K562 (cell line): ENCODE data around the gene HOXB4. TPM values are rescaled to one million over a fixed set of nuclear protein-coding genes. Genes with fewer than 3 reads are reported as not detected.

Experiments
- ATAC-seq: fragments of 200-7000 bp; cut with Tn5 transposase; 3 replicates; pipeline ENCODE4 v1.9.1; 2020; ENCODE audit warnings: moderate library complexity
- BruUV-seq: library from RNA; stranded (reverse); fragments of 400-500 nt; replicated peaks from 2 replicates; lab custom pipeline; 2021; lab: Mats Ljungman, UMichigan
- CTCF ChIA-PET: fragments of 300-600 bp; formaldehyde crosslinking; extraction: SDS; loops from one replicate; lab custom pipeline; 2021; ENCODE audit warnings: low intra/inter-chr PET ratio; lab: Yijun Ruan, JAX
- POLR2A ChIA-PET: fragments of 300-600, 350-650 bp; sonication (Branson Sonifier 250); formaldehyde crosslinking; extraction: SDS; loops from one replicate; lab custom pipeline; 2021; ENCODE audit warnings: antibody characterized with exemption, inconsistent platforms; lab: Yijun Ruan, JAX
- DNase-seq, 4 experiments: peaks; one replicate each; pipeline versions ENCODE4 v3.0.0 to v3.0.0-alpha.2; 2011 to 2018; ENCODE audit warnings: low spot score in 3 of 4, mixed read lengths in 3 of 4; ENCODE audit errors: extremely low read depth in 1 of 4
- FAIRE-seq: peaks from 2 replicates; lab custom pipeline; 2011; peaks lifted over from hg19 to GRCh38; lab: Jason Lieb, UNC
- H2AFZ ChIP-seq: 2 replicates; pipeline ENCODE4 v1.6.0; 2011; ENCODE audit warnings: low read depth, low read length, control low read depth, inconsistent platforms
- H3K27ac ChIP-seq: fragments of 200-600 bp; 3 replicates; pipeline ENCODE4 v1.8.0; 2011; ENCODE audit warnings: low read depth, mild to moderate bottlenecking, control low read depth, inconsistent platforms, low read length, moderate library complexity, mixed read lengths; ENCODE audit errors: extremely low read depth
- H3K27me3 ChIP-seq, 2 experiments: fragments of 300-600 bp in 1 of 2; 2 replicates in 1 of 2; 3 replicates in 1 of 2; pipeline versions ENCODE4 v1.6.0 to v1.8.0; 2011; ENCODE audit warnings: inconsistent platforms in 2 of 2, low read length in 2 of 2, mild to moderate bottlenecking in 1 of 2, mixed read lengths in 1 of 2, moderate library complexity in 1 of 2; ENCODE audit not compliant: control insufficient read depth in 2 of 2, insufficient read depth in 2 of 2
- H3K36me3 ChIP-seq: fragments of 300-600 bp; 3 replicates; pipeline ENCODE4 v1.8.0; 2011; ENCODE audit warnings: mild to moderate bottlenecking, low read length, inconsistent platforms; ENCODE audit not compliant: control insufficient read depth, insufficient read depth
- H3K4me1 ChIP-seq, 2 experiments: fragments of 200-600 bp in 1 of 2; replicated peaks in 1 of 2; 2 replicates in 1 of 2; 3 replicates in 1 of 2; pipeline versions ENCODE4 v1.5.1 to v1.8.0; 2011; ENCODE audit warnings: inconsistent platforms in 2 of 2, low read length in 2 of 2, mild to moderate bottlenecking in 1 of 2, mixed read lengths in 1 of 2, moderate library complexity in 1 of 2; ENCODE audit not compliant: control insufficient read depth in 2 of 2, insufficient read depth in 2 of 2
- H3K4me2 ChIP-seq: 2 replicates; pipeline ENCODE4 v1.6.1; 2011; ENCODE audit warnings: low read length, control low read depth, inconsistent platforms, mixed read lengths; ENCODE audit not compliant: insufficient read depth
- H3K4me3 ChIP-seq: fragments of 200-600 bp; sonication (generic), shearing (Covaris generic); 2 replicates; pipeline ENCODE4 v1.5.1; 2016; ENCODE audit warnings: control low read depth, inconsistent platforms
- H3K79me2 ChIP-seq: fragments of 200-600 bp; 3 replicates; pipeline ENCODE4 v1.8.0; 2011; ENCODE audit warnings: low read length, inconsistent platforms; ENCODE audit not compliant: control insufficient read depth, insufficient read depth
- H3K9ac ChIP-seq, 2 experiments: 2 replicates each; pipeline versions ENCODE4 v1.6.0 to v1.6.1; 2011; ENCODE audit warnings: low read depth in 2 of 2, low read length in 2 of 2, control low read depth in 1 of 2, inconsistent platforms in 1 of 2, mild to moderate bottlenecking in 1 of 2, mixed read lengths in 1 of 2; ENCODE audit not compliant: insufficient read depth in 1 of 2
- H3K9me1 ChIP-seq: one replicate; pipeline ENCODE4 v1.6.0; 2011; ENCODE audit warnings: inconsistent platforms, mild to moderate bottlenecking, low read length, moderate library complexity; ENCODE audit not compliant: control insufficient read depth, insufficient read depth
- H3K9me3 ChIP-seq: replicated peaks from 2 replicates; pipeline ENCODE4 v1.5.1; 2011; ENCODE audit warnings: low read depth, low read length, inconsistent platforms; ENCODE audit not compliant: control insufficient read depth, insufficient read depth
- H4K20me1 ChIP-seq: replicated peaks from 2 replicates; pipeline ENCODE4 v1.6.1; 2011; ENCODE audit warnings: low read length, inconsistent platforms, mixed read lengths; ENCODE audit not compliant: control insufficient read depth, insufficient read depth
- ARID3A ChIP-seq: IDR thresholded peaks from 2 replicates; pipeline ENCODE4 v1.6.1; 2012; ENCODE audit warnings: low read depth, low read length, improper control_type of control experiment, borderline replicate concordance
- DIDO1 ChIP-seq: fragments of 450-650 bp; IDR thresholded peaks from 2 replicates; pipeline ENCODE4 v1.6.1; 2016; ENCODE audit warnings: low read depth, missing biosample characterization, missing genetic modification characterization
- MBD2 ChIP-seq: sonication (generic); IDR thresholded peaks from 2 replicates; pipeline ENCODE4 v1.6.1; 2016; ENCODE audit warnings: low read depth, borderline replicate concordance
- MEF2A ChIP-seq: IDR thresholded peaks from 2 replicates; pipeline ENCODE4 v1.6.1; 2011; ENCODE audit warnings: low read depth, mild to moderate bottlenecking, low read length, moderate library complexity; ENCODE audit not compliant: control insufficient read depth
- NR2F6 ChIP-seq: fragments of 450-650 bp; formaldehyde crosslinking; IDR thresholded peaks from 2 replicates; pipeline ENCODE4 v1.4.0; 2020; ENCODE audit warnings: mild to moderate bottlenecking
- SMAD1 ChIP-seq: fragments of 150-350 bp; IDR thresholded peaks from 2 replicates; pipeline ENCODE4 v1.6.1; 2014; ENCODE audit warnings: low read length, low read depth; ENCODE audit not compliant: partially characterized antibody
- TAF9B ChIP-seq: fragments of 450-650 bp; IDR thresholded peaks from 2 replicates; pipeline ENCODE4 v1.6.1; 2018; ENCODE audit warnings: mild to moderate bottlenecking; ENCODE audit not compliant: partially characterized antibody
- ZNF584 ChIP-seq: fragments of 200-800 bp; sonication (Bioruptor generic); IDR thresholded peaks from 2 replicates; pipeline ENCODE4 v1.6.1; 2016; ENCODE audit warnings: low read depth, mild to moderate bottlenecking, missing genetic modification characterization, missing compliant biosample characterization
- WGBS: fragments of 100-300 bp; shearing (Covaris generic); methylation state at CpG from one replicate; pipeline ENCODE4 v1.1.6; 2016; ENCODE audit warnings: low coverage, mixed read lengths; ENCODE audit not compliant: insufficient coverage; ENCODE audit errors: missing lambda C conversion rate; 5-methylcytosine and 5-hydroxymethylcytosine counted together
- in situ Hi-C: fragments of 300-500 bp; cut with MboI; formaldehyde crosslinking; loops from 4 replicates; pipeline ENCODE4 v1.15.0; 2018; ENCODE audit warnings: inconsistent platforms, mixed read lengths
- intact Hi-C: fragments of 100-400 bp; cut with micrococcal nuclease; formaldehyde crosslinking; loops from 2 replicates; pipeline ENCODE4 v1.14.2; 2022
- polyA plus RNA-seq, 8 experiments: library from polyadenylated mRNA; depleted of rRNA in 4 of 8; stranded (reverse) in 5 of 8; unstranded in 3 of 8; fragments of >200 nt; fragmentation: Nextera tagmentation in 2 of 8; fragmentation: Illumina TruSeq in 1 of 8; extraction: Ambion mirVana in 2 of 8; extraction: Trizol in 1 of 8; gene quantifications; 2 replicates each; pipeline versions ENCODE4 v1.2.1 to v1.2.3, GENCODE V29; 2011 to 2014; ENCODE audit warnings: inconsistent platforms in 1 of 8, missing spikeins in 1 of 8
- total RNA-seq, 7 experiments: library from RNA; depleted of rRNA in 6 of 7; stranded (reverse); fragments of >200 nt in 6 of 7; fragmentation: Illumina TruSeq in 2 of 7; extraction: Trizol in 2 of 7; gene quantifications; 2 replicates each; pipeline versions ENCODE4 v1.2.1 to v1.2.3, GENCODE V29; 2011 to 2021; ENCODE audit warnings: low replicate concordance in 1 of 7

Gene HOXB4
- total and polyA plus RNA-seq, 9 of the 15 experiments (the other 6 are each of a cell fraction or from before 2014, with no cell fraction given): 1.6 to 34.9 (median 14.9) TPM

DNA sequence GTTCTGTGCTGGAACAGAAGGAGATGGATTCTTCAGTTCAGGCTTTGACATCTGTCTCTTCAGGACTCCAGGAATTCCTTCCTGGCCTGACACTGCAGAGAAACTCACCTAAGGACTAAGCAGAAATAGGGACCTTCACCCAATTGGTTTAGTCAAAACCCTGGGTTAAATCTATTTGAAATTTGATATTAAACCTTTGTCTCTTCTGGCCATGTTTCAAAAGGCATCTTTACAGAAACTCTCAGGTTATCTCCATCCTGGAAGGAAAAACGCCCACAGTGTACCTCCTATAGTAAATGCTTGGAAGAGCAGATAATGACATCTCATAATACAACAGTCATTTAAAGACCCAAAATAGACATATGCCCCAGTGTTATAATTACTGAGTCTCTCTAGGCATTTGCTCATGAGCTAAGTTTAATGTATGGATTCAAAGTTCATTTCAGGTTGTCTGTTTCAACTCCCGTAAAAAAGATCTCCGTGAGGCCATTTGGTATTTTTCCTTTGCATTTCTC lies 5.6 kb upstream of the HOXB4 start:
- Histone ChIP-seq H3K4me1 (peaks cover 38 to 47% of the 10 kb centered on the region in 2 experiments), H3K9me1 (no peaks in the 10 kb centered on the region), H3K27ac (peak overlapping the region; percentile 95), H3K9me3 (no peaks in the 10 kb centered on the region), H3K36me3 (no peaks in the 10 kb centered on the region), H3K79me2 (peaks cover 59% of the 10 kb centered on the region), H3K9ac (peak overlapping the region in 1 of 2 experiments; percentile 35; a peak in 2 of 4 replicates), H4K20me1 (no peaks in the 10 kb centered on the region), H2AFZ (peak overlapping the region; percentile 35; the same call in 1 of the 2 replicates), H3K4me2 (peak overlapping the region; percentile 90; the same call in 1 of the 2 replicates), H3K4me3 (no peak overlapping the region), H3K27me3 (no peaks in the 10 kb centered on the region)
- CTCF ChIA-PET: interaction anchor here (0.6 kb wide), 1 partner anchor 223 kb away, joined by 3 read pairs; no protein-coding TSS in a partner anchor
- 23% methylated on average over 3 of the region's 3 CpGs for WGBS
- TF ChIP-seq DIDO1 (tag): no peak
- TF ChIP-seq SMAD1: no peak
- no peak for TF ChIP-seq ARID3A
- TF ChIP-seq NR2F6 (CRISPR knock-in tag): no peak
- no peak for TF ChIP-seq MBD2
- TF ChIP-seq TAF9B: no peak
- TF ChIP-seq MEF2A: no peak
- TF ChIP-seq ZNF584 (CRISPR knock-in tag): no peak
- intact Hi-C loops: no loop called here
- BruUV-seq: no TSS peak
- in situ Hi-C loops: no loop called here
- POLR2A ChIA-PET: interaction anchor here (2.4 kb wide), 1 partner anchor 9 kb away, joined by 12 read pairs; the partner anchor contains the start of gene HOXB5
- ATAC-seq (no peak), FAIRE-seq (no peak), DNase-seq (no peak)
